ENCODE data around the gene LRRC32. TPM values are rescaled to one million over a fixed set of nuclear protein-coding genes. Genes with fewer than 3 reads are reported as not detected.

Gene LRRC32
- total RNA-seq, 2 experiments from 2014 or later: 5.5 to 25.3 TPM

DNA sequence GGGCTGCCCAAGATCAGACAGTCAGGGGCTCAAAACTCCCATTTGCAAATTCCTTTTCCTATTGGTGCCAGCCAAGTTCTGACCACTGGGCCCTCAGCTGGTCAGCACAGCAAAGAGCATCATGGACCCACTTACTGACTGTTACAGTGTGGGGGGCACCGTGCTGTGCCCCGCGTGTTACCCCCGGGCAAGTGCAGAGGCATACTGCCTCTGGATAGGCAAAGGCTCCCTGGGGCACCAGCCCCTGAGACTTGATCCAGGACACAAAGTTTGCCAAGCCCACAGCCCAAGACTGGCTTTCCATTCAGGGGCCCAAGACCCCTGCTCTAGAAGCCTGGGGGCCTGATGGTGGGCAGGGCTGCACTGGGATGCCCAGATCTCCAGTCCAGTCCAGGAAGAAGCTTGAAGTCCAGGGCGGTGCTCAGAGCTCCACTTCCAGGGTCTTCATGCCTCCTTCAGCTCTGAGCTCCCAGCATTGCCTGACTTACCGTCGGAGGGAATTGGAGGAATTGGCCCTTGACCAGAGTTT lies 6.6 kb downstream of the LRRC32 start:
- Histone ChIP-seq H4K20me1 (ENCODE audit: insufficient read depth, low read length) (no peaks in the 10 kb centered on the region), H3K79me2 (ENCODE audit: insufficient read depth, low read depth, low read length) (peaks cover 29% of the 10 kb centered on the region; the same call in 1 of the 2 replicates), H3K4me2 (ENCODE audit: low read length) (peak overlapping the region; percentile 89), H3K27ac (ENCODE audit: low read depth, low read length, poor library complexity, severe bottlenecking) (peak overlapping the region; percentile 76), H3K9me3 (ENCODE audit: low read length) (no peaks in the 10 kb centered on the region), H2AFZ (ENCODE audit: low read length) (no peak overlapping the region), H3K4me3 (ENCODE audit: low read depth, low read length, poor library complexity, severe bottlenecking) (no peak overlapping the region), H3K36me3 (ENCODE audit: insufficient read depth, low read length) (peaks cover 48% of the 10 kb centered on the region), H3K9me2 (ENCODE audit: insufficient read depth, low read length) (no peaks in the 10 kb centered on the region), H3K4me1 (ENCODE audit: insufficient read depth, low read length, poor library complexity, severe bottlenecking) (peaks cover 57% of the 10 kb centered on the region)
- TF ChIP-seq, protein P1, sequence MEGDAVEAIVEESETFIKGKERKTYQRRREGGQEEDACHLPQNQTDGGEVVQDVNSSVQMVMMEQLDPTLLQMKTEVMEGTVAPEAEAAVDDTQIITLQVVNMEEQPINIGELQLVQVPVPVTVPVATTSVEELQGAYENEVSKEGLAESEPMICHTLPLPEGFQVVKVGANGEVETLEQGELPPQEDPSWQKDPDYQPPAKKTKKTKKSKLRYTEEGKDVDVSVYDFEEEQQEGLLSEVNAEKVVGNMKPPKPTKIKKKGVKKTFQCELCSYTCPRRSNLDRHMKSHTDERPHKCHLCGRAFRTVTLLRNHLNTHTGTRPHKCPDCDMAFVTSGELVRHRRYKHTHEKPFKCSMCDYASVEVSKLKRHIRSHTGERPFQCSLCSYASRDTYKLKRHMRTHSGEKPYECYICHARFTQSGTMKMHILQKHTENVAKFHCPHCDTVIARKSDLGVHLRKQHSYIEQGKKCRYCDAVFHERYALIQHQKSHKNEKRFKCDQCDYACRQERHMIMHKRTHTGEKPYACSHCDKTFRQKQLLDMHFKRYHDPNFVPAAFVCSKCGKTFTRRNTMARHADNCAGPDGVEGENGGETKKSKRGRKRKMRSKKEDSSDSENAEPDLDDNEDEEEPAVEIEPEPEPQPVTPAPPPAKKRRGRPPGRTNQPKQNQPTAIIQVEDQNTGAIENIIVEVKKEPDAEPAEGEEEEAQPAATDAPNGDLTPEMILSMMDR (conservative IDR thresholded peaks at IDR 0.05; ENCODE audit: low read length): no peak
- no peak for TF ChIP-seq EZH2phosphoT487 (IDR thresholded peaks at IDR 0.05; ENCODE audit: borderline replicate concordance, low read depth, low read length)
- no TSS peak for BruUV-seq (replicated peaks)
- DNase-seq (ENCODE audit: low spot score): no peak
- CTCF ChIA-PET (ENCODE audit: unreplicated experiment): interaction anchor here (0.6 to 1.6 kb wide), 3 partner anchors 11 to 65 kb away, joined by 3 to 6 read pairs (median 5); no protein-coding TSS in a partner anchor
- POLR2A ChIA-PET: interaction anchor here (0.9 to 2.6 kb wide), 4 partner anchors 9 to 35 kb away, joined by 4 to 8 read pairs (median 6); no protein-coding TSS in a partner anchor
- intact Hi-C loops (cut with micrococcal nuclease; ENCODE audit: unreplicated experiment): no loop called here

DNA sequence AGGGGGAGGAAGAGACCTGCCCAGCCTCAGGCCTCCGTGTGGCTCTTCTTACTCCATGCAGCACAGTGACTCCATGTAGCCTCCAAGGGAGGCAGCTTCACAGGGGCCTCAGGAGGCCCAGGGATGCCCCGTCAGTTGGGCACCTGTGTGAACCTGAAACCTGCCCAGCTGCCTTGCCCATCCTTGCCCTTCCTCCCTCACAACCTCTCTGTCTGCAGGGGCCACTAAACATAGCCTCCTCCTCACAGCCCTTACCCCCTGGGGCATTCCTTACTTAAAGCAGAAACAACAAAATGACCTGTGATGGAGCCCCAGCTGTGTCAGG lies 7.1 kb downstream of the LRRC32 start:
- Histone ChIP-seq H3K27ac (ENCODE audit: low read depth, low read length, poor library complexity, severe bottlenecking) (no peak overlapping the region), H3K4me1 (ENCODE audit: insufficient read depth, low read length, poor library complexity, severe bottlenecking) (peaks cover 55% of the 10 kb centered on the region), H3K79me2 (ENCODE audit: insufficient read depth, low read depth, low read length) (peaks cover 24% of the 10 kb centered on the region; the same call in 1 of the 2 replicates), H2AFZ (ENCODE audit: low read length) (no peak overlapping the region), H3K9me3 (ENCODE audit: low read length) (no peaks in the 10 kb centered on the region), H3K9me2 (ENCODE audit: insufficient read depth, low read length) (no peaks in the 10 kb centered on the region), H3K4me3 (ENCODE audit: low read depth, low read length, poor library complexity, severe bottlenecking) (no peak overlapping the region), H3K4me2 (ENCODE audit: low read length) (no peak overlapping the region), H4K20me1 (ENCODE audit: insufficient read depth, low read length) (no peaks in the 10 kb centered on the region), H3K36me3 (ENCODE audit: insufficient read depth, low read length) (peaks cover 52% of the 10 kb centered on the region)
- no peak for DNase-seq (ENCODE audit: low spot score)
- ChIA-PET POLR2A (no interaction called here), CTCF (ENCODE audit: unreplicated experiment) (no interaction called here)
- BruUV-seq (replicated peaks): no TSS peak
- TF ChIP-seq EZH2phosphoT487 (IDR thresholded peaks at IDR 0.05; ENCODE audit: borderline replicate concordance, low read depth, low read length): no peak
- TF ChIP-seq, protein P1 (conservative IDR thresholded peaks at IDR 0.05; ENCODE audit: low read length): no peak
- intact Hi-C loops (cut with micrococcal nuclease; ENCODE audit: unreplicated experiment): no loop called here

Data from OCI-LY7 (cell line).